OCI-LY7 (cell line): ENCODE measurements around the gene CDSN. TPM values are rescaled to one million over a fixed set of nuclear protein-coding genes. Genes with fewer than 3 reads are reported as not detected.

Source experiments
- Bru-seq: library from RNA; stranded (reverse); fragments of 400-500 nt; gene quantifications from one replicate; lab custom pipeline; 2021; lab: Mats Ljungman, UMichigan
- BruChase-seq, 2 experiments: library from RNA; stranded (reverse); fragments of 400-500 nt; gene quantifications; one replicate each; lab custom pipeline; 2021; lab: Mats Ljungman, UMichigan
- BruUV-seq: library from RNA; stranded (reverse); fragments of 400-500 nt; replicated peaks from 2 replicates; lab custom pipeline; 2021; lab: Mats Ljungman, UMichigan
- CTCF ChIA-PET: fragments of 300-600 bp; sonication (Branson Sonifier 250); formaldehyde crosslinking; loops from one replicate; lab custom pipeline; 2022; ENCODE audit warnings: antibody characterized with exemption; ENCODE audit not compliant: unreplicated experiment; lab: Charles Lee
- POLR2A ChIA-PET: fragments of 300-600 bp; sonication (Branson Sonifier 250); formaldehyde crosslinking; loops from one replicate; lab custom pipeline; 2022; ENCODE audit warnings: antibody characterized with exemption; lab: Charles Lee
- DNase-seq: peaks from one replicate; pipeline ENCODE4 v3.0.0-alpha.2; 2015; ENCODE audit warnings: low spot score
- H2AFZ ChIP-seq: fragments of 200-600 bp; sonication (generic), shearing (Covaris generic); 2 replicates; pipeline ENCODE4 v1.6.1; 2014; ENCODE audit warnings: mild to moderate bottlenecking, antibody characterized with exemption, low read length, moderate library complexity
- H3K27ac ChIP-seq: fragments of 200-600 bp; sonication (generic); 2 replicates; pipeline ENCODE4 v1.5.1; 2014; ENCODE audit warnings: mixed run types, low read depth, mild to moderate bottlenecking, moderate library complexity, low read length, inconsistent platforms; ENCODE audit not compliant: poor library complexity, severe bottlenecking
- H3K36me3 ChIP-seq: fragments of 200-600 bp; sonication (generic); 2 replicates; pipeline ENCODE4 v1.6.1; 2014; ENCODE audit warnings: mild to moderate bottlenecking, antibody characterized with exemption, low read length, moderate library complexity, mixed read lengths; ENCODE audit not compliant: insufficient read depth
- H3K4me1 ChIP-seq: fragments of 200-600 bp; sonication (generic); 2 replicates; pipeline ENCODE4 v1.5.1; 2014; ENCODE audit warnings: mild to moderate bottlenecking, low read length; ENCODE audit not compliant: insufficient read depth, poor library complexity, severe bottlenecking
- H3K4me2 ChIP-seq: fragments of 200-600 bp; sonication (generic); 2 replicates; pipeline ENCODE4 v1.6.1; 2014; ENCODE audit warnings: mild to moderate bottlenecking, low read length
- H3K4me3 ChIP-seq: fragments of 200-600 bp; sonication (generic); 2 replicates; pipeline ENCODE4 v1.5.1; 2014; ENCODE audit warnings: mild to moderate bottlenecking, low read depth, low read length; ENCODE audit not compliant: poor library complexity, severe bottlenecking
- H3K79me2 ChIP-seq: fragments of 200-600 bp; sonication (generic); 2 replicates; pipeline ENCODE4 v1.6.1; 2016; ENCODE audit warnings: low read depth, mild to moderate bottlenecking, low read length, moderate library complexity, mixed read lengths; ENCODE audit not compliant: insufficient read depth
- H3K9me2 ChIP-seq: fragments of 200-600 bp; sonication (generic); 2 replicates; pipeline ENCODE4 v1.6.1; 2016; ENCODE audit warnings: mild to moderate bottlenecking, low read length, mixed read lengths; ENCODE audit not compliant: insufficient read depth
- H3K9me3 ChIP-seq: fragments of 200-600 bp; sonication (generic); 2 replicates; pipeline ENCODE4 v1.6.1; 2014; ENCODE audit warnings: mild to moderate bottlenecking, mixed run types, low read length, mixed read lengths
- H4K20me1 ChIP-seq: fragments of 200-600 bp; sonication (generic); 2 replicates; pipeline ENCODE4 v1.6.1; 2014; ENCODE audit warnings: mild to moderate bottlenecking, antibody characterized with exemption, low read length, moderate library complexity, mixed read lengths; ENCODE audit not compliant: insufficient read depth
- CTCF ChIP-seq: fragments of 200-600 bp; sonication (generic); conservative IDR thresholded peaks from 2 replicates; pipeline ENCODE4 v1.5.1; 2014; ENCODE audit warnings: mild to moderate bottlenecking, antibody characterized with exemption, low read length, moderate library complexity, mixed read lengths
- EZH2phosphoT487 ChIP-seq: fragments of 200-600 bp; sonication (generic); IDR thresholded peaks from 2 replicates; pipeline ENCODE4 v1.6.1; 2018; ENCODE audit warnings: low read depth, borderline replicate concordance, mild to moderate bottlenecking, mixed run types, antibody characterized with exemption, low read length, moderate library complexity, mixed read lengths
- intact Hi-C: fragments of 100-400 bp; cut with micrococcal nuclease; formaldehyde crosslinking; loops from one replicate; pipeline ENCODE4 v1.10.0; 2022; ENCODE audit not compliant: unreplicated experiment
- long read RNA-seq: library from polyadenylated mRNA; stranded (forward); transcript quantifications from one replicate; pipeline ENCODE4 v2.0.0, GENCODE V29; 2022
- total RNA-seq, 2 experiments: library from RNA; depleted of rRNA in 1 of 2; stranded (reverse); fragments of >200 nt in 1 of 2; shearing (Covaris generic) in 1 of 2; gene quantifications; 2 replicates each; pipeline ENCODE4 v1.2.3, GENCODE V29; 2014 to 2022

Gene CDSN
- total RNA-seq (2014; rRNA removed; shearing (Covaris generic)) (not detected in 2 replicates), total RNA-seq (2022) (not detected in 2 replicates), Bru-seq, nascent RNA (not detected), BruChase-seq, experiment 1, labeled RNA remaining after a 6-hour chase (not detected), BruChase-seq, experiment 2, labeled RNA remaining after a 2-hour chase (not detected)
- long read RNA-seq: 0 reads

DNA sequence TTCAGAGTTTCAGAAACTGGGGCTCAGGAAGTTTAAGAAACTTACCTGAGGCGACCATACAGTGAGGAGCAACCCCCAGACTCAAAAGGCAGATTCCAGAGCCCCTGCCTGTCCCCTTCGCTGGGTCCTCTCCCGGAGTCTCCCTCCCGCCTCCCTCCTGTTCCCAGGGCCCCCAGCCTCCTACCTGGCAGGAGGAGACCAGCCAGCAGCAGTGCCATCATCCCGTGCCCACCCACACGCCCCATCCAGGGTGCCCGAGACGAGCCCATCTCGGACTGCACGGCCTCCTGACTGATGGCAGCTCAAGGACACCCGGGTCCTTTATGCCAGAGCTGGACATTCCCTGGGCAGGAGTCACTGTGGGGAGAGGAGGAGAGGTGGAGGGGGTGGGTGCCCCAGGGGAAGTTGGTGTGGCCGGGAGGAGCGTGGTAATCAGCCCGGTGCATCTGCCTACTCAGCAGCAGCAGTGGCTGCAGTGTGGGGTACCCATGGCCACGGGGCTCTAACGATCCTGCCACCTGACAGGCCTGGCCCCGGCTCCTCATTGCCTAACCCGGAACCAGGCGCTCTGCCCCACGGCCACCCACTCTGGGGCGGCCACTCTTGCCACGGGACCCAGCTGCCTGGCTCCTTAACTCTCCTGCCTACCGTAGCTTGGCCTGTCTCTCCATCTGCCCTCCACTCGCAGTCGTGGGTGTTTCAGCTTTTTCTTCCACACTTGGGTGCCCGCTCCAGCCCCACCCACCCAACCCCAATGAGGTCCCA lies at the start of gene CDSN:
Gene CDSN (minus strand): TSS at position 296 of the 765 bp plus-strand sequence. CDS start 27 bp downstream, at position 269.
- no TSS peak for BruUV-seq
- ChIA-PET CTCF (no interaction called here), POLR2A (no interaction called here)
- no peaks in the 10 kb centered on the region for H3K4me1 ChIP-seq
- H3K9me3 ChIP-seq: no peaks in the 10 kb centered on the region
- no peaks in the 10 kb centered on the region for H4K20me1 ChIP-seq
- no peak for DNase-seq
- no peak within 1 kb of the TSS for H3K27ac ChIP-seq
- TF ChIP-seq CTCF (no peak), EZH2phosphoT487 (no peak)
- no peaks in the 10 kb centered on the region for H3K36me3 ChIP-seq
- no peaks in the 10 kb centered on the region for H3K79me2 ChIP-seq
- H2AFZ ChIP-seq: no peak within 1 kb of the TSS
- no peaks in the 10 kb centered on the region for H3K9me2 ChIP-seq
- H3K4me3 ChIP-seq: no peak within 1 kb of the TSS
- no peak within 1 kb of the TSS for H3K4me2 ChIP-seq
- intact Hi-C loops: no loop called here

DNA sequence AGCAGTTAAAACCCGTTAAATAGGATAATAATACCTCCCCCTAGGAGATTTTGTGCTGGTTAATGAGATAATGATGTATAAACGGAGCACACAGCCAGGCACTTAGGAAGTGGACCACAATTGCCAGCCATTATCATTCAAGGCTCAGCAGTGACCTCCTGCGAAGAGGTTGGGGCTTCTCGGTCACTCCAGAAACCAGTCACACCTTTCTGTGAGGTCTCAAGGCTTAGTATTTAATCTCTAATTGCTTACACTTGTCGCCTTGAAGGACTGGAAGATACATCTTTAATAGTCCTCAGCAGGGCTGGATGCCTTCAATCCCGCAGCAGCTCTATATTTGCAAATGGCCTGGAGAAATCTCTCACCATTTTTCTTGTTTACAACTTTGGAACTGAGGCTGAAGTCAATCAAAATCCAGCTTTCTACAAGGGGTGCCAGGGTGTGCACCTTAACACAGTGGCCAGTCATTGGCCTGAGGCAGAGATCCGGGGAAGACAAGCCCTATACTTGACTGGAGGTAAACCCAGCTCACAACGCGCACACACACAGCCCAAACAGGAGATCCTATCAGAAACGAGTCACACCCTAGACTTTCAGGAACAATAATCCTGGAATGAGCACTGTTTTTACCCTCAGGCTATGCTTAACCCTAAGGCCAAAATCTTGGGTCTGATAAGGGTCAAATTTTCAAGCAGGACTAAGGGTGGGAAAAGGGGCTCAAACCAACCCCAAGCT lies 49.0 kb upstream of the CDSN start:
- BruUV-seq: no TSS peak
- H3K4me3 ChIP-seq: no peak overlapping the region
- H3K79me2 ChIP-seq: no peaks in the 10 kb centered on the region
- H3K4me1 ChIP-seq: peaks cover 14% of the 10 kb centered on the region
- no peak for TF ChIP-seq CTCF
- TF ChIP-seq EZH2phosphoT487: no peak
- H4K20me1 ChIP-seq: no peaks in the 10 kb centered on the region
- ChIA-PET CTCF (no interaction called here), POLR2A (no interaction called here)
- DNase-seq: no peak
- H3K4me2 ChIP-seq: no peak overlapping the region
- no peak overlapping the region for H2AFZ ChIP-seq
- no peak overlapping the region for H3K27ac ChIP-seq
- H3K9me3 ChIP-seq: no peaks in the 10 kb centered on the region
- intact Hi-C loops: no loop called here
- no peaks in the 10 kb centered on the region for H3K9me2 ChIP-seq
- H3K36me3 ChIP-seq: no peaks in the 10 kb centered on the region
